Hematopoietic multipotent progenitor cell treated with erythropoietin and hydrocortisone succinate and interleukin-3 and kit ligand, for 15 days (in vitro differentiated cells): ENCODE results near the gene MYB.

ENCODE experiments used
- DNase-seq: peaks from one replicate; pipeline ENCODE4 v3.0.0-alpha.2; 2015; ENCODE audit warnings: low spot score

MYB gene

DNA sequence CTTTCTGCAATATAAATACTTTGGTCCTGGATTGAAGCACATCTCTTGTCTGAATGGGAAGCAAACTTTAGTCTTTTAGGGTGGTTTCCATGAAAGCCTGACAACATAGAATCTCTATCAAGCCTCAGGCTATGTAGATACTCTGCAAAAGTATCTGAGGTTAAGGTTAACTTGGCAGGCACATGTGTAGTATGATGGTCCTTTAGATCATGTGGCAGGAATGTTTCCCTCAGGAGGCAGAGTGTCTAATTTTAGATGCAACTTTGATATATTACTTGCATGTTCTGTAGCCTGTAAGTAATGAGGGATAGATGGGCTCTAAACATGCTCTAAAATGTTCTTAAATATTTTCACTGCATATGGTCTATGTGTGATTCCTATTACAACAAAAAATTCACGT, 8.2 kb downstream of the MYB start:
- DNase-seq = no peak

DNA sequence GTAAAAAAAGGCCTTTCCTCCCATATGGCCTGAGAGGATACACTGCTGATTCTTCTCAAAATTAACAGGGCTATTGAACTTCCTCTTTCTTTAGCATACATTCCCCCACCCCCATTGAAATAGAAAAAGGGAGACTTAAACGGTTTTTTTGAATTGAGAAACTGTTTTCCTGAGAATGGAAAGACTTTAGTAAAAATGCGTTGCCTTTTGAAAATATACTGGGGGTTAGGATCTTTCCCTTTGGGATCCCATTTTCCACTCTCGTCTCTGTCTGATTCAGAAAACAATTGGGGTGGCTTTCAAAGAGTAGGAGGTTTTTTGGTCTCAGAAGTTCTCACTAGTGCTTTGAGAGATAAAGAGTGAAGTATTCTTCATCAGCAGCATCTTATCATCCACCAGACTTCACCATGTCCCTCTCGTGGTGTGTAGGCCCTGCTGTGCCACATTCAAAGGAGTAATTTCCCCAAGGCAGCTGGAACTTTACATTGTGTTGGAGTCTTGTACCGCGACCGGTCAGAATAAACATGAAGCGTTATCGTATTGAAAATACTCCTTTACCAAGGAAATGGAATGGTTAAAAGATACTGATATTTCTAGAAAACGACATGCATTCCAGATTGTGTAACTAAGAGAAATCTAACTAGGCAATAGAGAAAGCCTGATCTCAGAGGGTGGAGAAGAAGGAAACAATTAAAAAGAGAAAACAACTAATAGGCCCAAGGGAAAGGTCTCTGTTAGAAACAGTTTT, 10.6 kb downstream of the MYB start:
- DNase-seq = peak; percentile 49

DNA sequence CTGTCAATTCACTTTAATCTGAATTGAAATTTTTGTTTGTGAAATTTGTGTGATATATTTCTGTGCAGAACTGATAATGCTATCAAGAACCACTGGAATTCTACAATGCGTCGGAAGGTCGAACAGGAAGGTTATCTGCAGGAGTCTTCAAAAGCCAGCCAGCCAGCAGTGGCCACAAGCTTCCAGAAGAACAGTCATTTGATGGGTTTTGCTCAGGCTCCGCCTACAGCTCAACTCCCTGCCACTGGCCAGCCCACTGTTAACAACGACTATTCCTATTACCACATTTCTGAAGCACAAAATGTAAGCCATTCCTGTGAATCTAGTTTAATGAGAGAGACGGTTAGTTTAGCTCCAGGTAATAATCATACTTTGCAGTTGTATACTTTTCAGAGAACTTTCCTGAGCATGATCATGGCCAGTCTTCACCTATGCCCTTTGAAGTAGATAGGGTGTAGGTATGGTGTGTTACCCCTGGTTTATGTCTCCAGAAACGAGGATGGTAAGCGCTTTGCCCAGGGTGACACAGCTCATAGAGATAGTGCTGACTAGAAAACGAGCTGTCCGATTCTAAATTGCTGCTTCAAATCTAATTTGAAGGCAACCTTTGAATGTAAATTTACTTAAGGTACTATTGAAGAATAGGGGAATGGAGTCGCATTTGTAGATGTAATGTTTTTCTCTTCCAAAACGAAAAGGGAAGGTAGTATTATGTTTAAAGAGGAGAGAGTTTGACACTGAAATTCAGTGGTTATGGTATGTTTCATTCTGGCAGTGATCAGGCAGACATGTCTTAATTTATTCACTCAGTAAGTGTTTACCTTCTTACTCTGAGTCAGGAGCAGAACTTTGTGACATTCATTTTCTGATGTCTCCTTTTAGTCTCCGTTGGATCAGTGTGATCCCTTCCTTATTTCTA, 11.4 kb downstream of the MYB start:
- DNase-seq = peak; percentile 64

DNA sequence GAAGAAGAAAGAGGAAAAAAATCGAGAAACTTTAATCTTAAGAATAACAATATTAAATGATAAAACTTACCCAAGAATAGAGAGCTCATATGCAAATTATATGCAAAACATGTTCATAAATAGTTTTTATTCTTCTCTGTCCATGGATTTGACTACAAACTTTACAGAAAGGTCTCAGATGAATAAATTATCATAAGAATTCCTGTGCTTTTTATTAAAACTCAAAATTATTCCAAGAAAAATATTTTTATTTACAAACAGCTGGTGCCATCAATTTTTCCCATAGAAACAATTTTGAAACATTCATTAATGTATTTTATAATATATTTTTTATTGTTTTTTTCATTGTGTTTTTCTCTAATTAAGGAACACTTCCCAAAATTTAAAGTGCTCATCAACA, 12.1 kb downstream of the MYB start:
- no peak for DNase-seq

DNA sequence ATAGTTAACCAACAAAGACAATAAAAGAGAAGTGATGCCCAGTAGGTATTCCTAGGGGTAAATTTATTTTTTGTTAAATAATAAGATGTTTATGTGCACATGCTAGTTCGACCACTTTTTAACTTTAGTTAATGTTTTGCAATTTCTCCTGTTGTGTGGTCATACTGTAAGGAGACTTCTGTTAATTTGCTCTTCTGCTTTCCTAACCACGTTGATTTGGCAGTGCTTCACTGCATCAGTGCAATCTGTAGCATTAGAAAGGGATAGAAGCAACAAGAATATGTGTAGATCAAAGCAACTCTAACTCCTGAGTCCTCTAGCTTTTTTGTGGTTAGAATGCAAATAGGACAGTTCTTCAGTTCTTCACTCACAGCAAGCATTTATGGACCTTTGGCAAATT, 13.9 kb downstream of the MYB start:
- DNase-seq = no peak

DNA sequence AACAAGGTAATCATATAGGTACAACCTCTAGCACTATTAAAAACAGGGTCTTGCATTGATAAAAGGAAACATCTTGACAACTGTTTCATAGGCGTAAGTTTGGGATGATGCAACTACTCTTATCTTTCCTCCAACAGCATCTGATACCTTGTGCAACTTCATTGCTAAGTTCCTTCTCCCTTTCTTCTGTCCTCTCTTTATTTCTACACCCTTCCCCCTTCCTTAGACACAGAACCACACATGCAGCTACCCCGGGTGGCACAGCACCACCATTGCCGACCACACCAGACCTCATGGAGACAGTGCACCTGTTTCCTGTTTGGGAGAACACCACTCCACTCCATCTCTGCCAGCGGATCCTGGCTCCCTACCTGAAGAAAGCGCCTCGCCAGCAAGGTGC, 14.4 kb downstream of the MYB start:
- DNase-seq = peak; percentile 43

DNA sequence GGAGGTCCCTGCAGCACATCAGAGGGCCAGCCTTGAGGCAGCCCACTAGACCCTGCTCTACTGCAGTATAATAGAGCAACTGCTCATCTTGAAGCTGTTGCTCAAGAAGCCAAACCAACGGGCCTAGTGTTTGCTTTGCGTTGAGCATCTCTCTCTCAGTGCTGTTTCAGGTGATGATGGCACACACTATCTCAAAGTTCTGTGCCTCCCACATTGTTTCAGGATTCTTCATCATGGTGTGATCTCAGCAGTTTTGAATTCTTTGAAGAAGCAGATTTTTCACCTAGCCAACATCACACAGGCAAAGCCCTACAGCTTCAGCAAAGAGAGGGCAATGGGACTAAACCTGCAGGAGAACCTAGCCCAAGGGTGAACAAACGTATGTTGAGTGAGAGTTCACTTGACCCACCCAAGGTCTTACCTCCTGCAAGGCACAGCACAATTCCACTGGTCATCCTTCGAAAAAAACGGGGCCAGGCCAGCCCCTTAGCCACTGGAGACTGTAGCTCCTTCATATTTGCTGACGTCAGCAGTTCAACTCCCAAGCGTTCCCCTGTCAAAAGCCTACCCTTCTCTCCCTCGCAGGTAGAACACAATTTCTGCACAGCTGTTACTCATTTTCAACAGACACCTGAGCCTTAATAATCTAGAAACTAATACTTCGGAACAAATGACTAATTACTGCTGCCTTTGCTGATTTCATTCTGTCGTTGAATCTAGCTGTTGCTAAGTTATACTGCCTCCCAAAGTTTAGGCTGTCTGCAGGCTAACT, 15.8 kb downstream of the MYB start:
- no peak for DNase-seq

DNA sequence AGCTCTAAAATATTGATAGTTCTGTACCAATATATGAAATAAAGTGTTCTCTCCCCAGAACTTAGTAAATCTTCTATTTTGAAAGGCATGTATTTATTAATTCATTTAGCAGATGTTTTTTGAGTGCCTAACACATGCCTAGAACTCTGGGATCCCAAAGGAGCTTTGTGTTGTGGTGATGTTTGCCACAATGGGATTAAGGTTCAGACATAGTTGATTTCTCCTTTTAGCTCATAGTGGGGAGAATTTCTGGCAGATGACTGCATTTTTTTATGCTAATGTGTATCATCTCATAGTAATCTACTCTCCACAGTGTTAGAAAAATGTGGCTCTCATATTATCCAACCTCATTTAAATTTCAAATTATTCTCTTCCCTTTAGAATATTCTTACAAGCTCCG, 21.7 kb downstream of the MYB start:
- DNase-seq = no peak

DNA sequence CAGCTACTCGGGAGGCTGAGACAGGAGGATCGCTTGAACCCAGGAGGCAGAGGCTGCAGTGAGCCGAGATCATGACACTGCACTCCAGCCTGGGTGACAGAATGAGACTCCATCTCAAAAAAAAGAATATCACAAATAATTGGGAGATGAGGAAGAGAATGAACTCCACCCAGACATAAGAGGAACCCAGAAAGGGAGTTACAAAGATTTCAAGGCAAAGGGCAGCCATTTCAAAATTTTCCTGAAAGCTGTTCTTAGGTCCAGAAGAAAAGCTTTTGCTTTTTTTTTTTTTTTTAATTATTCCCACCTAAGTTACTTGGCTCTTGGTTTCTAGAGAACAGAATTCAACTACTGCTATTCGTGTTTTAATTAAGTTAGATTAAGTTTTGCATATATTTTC, 23.8 kb downstream of the MYB start:
- DNase-seq = no peak

DNA sequence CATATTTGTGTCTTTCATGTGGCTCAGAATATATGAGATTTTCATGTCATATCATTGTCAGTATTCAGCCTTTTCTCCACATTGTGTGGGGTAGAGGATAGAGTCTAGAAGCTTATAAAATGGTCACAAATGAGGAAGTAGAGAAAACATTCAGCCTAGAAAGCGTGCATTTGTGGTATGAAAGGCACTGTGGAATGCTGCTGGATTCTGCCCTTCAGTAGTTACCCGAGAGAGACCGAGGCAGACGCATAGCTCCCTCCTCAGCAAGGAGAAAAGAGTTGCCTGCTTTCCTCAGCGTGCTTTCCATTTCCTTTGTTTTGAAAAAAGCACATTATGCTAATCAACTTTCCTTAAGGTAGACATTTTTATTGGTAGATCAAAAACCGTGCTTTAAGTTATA, 28.7 kb downstream of the MYB start:
- no peak for DNase-seq

DNA sequence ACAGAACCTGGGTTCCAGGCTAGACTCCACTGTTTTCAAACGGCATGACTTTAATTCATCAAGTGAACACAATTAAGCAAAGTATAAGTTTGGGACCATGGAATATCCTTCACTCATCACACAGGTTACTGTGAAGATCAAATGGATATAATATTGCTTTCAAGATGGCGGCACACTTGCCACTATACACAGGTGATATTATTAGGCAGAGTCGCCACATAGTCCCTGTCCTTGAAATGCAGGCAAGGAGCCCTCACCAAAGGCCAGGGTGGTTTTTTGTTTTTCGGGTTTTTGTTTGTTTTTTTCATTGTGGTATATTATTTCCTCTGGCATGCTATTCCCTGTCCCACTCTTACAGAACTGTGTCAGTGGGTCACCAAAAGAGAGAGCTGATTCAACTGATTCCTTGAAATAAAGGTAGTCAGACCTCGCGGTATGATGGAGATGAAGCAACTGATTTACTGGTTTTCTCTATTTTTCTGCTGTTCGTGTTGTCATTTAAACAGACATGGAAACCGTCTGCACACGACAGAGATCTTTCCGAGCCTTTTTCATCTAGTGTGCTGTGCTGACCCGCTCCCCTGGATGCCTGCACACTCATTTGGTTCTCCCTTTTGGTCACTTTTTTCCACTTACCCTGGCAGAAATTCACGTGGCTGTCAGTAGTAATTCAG, 29.7 kb downstream of the MYB start:
- DNase-seq = no peak

DNA sequence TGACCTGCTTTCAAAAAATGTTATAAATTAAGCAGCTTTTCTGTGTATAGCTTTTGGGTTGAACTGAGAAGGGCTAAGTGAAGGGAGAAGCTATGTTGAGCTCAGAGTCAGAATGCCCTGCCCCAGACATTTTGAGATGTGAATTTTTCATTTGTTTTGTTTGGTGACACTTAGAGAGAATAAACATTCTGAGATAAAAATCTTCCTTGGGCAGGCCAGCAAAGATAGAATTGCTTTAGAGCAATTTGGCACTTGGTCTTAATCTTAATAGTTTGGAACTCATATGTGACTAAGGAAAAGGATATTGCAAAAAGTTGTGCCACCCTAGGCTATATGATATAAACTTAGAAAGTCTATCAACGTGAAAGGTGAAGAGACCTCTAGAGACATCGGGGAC, 30.2 kb downstream of the MYB start:
- DNase-seq = no peak

DNA sequence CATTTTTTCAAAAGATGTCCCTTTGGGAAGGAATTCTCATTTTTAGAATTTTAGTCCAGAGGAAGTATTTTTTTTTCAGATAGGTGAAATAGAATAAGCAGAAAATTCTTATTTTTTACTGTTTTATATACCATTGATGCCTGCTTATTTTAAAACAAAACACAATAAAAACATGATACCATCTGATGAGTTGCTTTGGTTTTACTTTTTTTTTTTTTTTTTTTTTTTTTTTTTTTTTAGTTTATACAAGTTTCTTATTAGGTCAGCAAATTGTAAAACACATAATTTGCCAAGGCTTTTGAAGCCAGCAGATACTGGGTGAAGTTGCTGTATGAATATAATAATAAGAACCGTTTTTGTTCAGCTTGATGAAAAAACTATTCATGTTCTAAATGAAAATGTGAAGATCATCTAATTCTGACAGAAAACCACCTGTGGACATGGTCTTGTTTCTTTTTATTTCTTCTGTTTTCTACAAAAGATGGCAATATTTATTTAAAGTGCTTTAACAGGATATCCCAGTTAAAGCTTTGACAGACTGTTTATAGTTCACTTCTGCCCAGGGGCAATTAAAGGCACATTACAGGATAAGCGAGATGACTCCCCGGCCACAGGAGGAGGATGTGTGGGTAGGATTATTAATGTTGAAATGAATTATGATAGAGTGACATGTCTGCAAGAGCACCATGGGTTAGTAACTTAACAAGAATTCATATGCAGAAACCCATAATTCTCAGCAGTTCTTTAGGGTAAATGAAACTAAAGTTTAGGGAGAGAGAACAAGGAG, 31.1 kb downstream of the MYB start:
- DNase-seq = no peak

DNA sequence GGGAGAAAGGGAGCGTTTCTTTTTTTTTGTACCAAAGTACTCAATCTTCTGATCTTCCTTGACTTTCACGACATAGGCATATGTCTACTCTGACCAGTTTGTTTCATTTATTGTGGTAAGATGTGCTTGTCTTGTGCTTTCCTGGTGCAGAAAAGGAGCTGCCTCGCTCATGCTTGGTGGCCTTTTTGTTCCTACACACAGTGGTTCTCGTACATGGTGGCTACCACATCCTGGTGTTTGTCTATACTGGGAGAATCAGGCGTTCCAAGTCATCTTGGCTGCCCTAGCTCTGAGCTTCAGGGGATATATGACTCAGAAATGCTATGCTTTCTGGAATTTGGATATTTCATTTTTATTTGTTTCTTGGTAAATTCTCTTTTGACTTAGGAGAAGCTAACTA, 31.8 kb downstream of the MYB start:
- DNase-seq = no peak

DNA sequence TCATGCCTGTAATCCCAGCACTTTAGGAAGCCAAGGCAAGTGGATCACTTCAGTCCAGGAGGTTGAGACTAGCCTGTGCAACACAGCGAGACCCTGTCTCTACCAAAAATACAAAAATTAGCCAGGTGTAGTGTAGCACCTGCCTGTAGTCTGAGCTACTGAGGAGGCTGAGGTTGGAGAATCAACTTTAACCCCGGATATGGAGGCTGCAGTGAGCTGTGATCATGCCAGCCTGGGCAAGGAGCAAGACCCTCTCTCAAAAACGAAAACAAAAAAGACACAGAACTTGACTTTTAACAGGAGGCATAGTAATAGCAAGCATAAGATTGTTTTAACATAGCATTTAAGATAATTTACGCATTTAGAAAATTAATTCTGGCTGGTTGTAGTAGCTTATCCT, 32.5 kb downstream of the MYB start:
- DNase-seq = no peak

DNA sequence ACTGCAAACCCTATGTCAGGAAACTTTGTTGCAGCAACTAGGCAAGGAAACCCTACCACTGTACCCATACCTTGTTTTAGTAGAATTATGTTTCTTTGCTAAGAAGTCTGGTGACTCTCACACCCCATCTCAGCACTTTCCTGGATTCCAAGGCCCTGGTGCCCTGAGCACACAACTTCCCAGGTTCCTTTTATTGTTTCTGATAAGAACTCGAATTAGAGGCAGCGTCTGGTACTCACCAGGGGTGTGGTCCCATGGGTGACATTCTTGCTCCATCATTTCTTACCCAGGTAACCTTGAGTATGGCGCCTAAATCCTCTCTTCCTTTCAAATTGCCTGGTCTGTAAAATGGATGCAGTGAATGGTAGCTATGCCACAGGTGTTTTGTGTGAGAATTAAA, 34.1 kb downstream of the MYB start:
- no peak for DNase-seq

DNA sequence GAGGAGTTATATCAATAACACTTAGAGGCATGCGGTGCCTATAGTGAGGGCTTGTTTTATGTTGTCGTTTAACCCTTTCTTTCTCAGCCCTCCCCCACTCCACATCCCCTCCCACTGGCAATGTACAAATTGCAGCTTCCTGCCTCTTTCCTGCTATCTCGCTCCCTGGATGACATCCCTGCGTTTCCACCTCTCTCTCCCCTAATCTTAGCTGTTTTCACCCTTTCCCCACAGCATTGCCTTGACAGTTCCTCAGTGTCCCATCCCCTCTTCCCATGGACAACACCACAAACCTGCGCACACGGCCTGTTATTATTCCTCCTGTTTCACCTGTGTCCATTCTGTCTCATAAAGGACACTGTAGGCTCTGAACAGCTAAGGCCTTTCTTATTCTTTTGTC, 34.5 kb downstream of the MYB start:
- DNase-seq = no peak

DNA sequence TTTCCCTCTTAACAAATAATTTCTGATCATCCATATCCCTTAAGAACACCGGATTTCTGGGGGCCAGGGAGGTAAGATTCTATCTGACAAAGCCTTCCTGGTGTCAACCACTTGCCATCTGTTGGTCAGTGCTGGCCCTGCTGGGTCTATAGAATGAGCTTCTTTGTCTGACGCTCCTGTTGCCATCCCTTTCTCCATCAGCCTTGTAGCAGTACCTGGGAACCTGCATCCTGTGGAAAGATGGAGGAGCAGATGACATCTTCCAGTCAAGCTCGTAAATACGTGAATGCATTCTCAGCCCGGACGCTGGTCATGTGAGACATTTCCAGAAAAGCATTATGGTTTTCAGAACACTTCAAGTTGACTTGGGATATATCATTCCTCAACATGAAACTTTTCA, 36.6 kb downstream of the MYB start:
- no peak for DNase-seq

DNA sequence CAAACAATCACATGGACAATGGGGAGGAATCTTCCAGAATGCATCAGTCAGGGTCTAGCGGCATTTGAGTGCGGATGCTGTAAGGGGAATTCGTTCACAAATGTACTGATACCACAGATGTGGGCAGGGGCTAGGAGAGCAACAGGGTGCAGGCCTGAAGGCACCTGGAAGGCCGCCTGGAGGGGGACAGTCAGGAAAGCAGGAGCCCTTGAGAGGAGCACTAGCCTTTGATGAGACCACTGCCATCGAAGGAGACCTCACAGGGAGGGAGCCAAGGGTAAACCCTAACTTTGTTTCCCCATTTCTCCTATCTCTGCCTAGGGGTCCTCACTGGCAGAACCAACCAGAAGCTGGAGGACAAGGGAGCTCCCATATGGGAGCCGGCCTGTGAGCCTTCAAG, 38.2 kb downstream of the MYB start:
- no peak for DNase-seq

DNA sequence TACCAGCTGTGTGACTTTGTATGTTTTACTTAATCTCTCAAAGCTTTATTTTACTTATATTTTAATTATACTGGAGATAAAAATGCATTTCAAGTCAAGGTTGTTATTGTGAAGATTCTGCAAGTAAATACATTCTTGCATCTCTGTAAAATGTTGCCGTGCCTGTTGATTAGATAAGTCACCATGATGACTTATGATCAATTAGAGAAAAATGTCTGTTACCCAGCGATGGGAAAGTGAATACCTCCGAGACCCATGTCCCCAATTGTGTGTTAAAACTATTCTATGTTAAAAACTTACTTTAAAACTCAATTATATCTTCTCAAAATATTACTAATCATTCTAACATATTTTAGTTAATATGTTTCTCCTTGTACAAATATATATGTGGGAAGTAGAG, 39.9 kb downstream of the MYB start:
- no peak for DNase-seq

DNA sequence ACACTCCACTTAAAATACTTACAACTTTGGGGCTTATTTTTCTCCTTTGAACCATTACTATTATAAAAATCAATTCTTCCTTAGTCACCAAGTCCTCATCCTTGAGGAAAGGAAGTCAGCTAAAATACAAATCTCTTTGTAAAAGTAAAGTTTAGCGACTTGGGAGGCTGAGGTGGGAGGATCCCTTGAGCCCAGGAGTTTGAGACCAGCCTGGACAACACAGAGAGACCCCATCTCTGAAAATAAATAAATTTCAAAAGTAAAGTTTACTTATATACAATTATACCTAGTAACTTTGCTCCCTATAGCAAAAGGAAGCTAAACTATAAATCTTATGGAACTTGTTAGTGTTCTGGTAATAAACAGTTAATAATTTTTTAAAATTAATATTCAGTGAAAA, 40.4 kb downstream of the MYB start:
- DNase-seq = no peak
